Thyroid gland (tissue), 4 donors: ENCODE measurements around the gene FCN3. TPM values are rescaled to one million over a fixed set of nuclear protein-coding genes. Genes with fewer than 3 reads are reported as not detected.
A peak's percentile ranks its signal among the peaks of the same experiment; 100 is the strongest.

ENCODE experiments used
- DNase-seq, 2 donors: peaks; one replicate each; pipeline ENCODE4 v3.0.0-alpha.2; 2019
- H3K27ac ChIP-seq, 3 donors: fragments of 200-600 bp; sonication (generic); 1 replicate in 2 of 3; 2 replicates in 1 of 3; pipeline ENCODE4 v1.5.1; 2016 to 2019; ENCODE audit warnings: mild to moderate bottlenecking in 1 of 3, moderate library complexity in 1 of 3
- H3K27me3 ChIP-seq: fragments of 200-600 bp; sonication (generic); one replicate; pipeline ENCODE4 v1.5.1; 2019
- H3K36me3 ChIP-seq, 2 donors: fragments of 200-600 bp; sonication (generic); one replicate each; pipeline ENCODE4 v1.5.1; 2016 to 2019
- H3K4me1 ChIP-seq, 2 donors: fragments of 200-600 bp; sonication (generic); one replicate each; pipeline ENCODE4 v1.5.1; 2017 to 2019
- H3K4me3 ChIP-seq, 3 donors: fragments of 200-600 bp; sonication (generic); replicated peaks in 1 of 3; 1 replicate in 2 of 3; 2 replicates in 1 of 3; pipeline ENCODE4 v1.5.1; 2016; ENCODE audit warnings: mild to moderate bottlenecking in 1 of 3
- H3K9me3 ChIP-seq: fragments of 200-600 bp; sonication (generic); one replicate; pipeline ENCODE4 v1.5.1; 2017
- CTCF ChIP-seq, 6 experiments: fragments of 200-600 bp in 3 of 6; fragments of 450-650 bp in 3 of 6; sonication (generic) in 3 of 6; IDR thresholded peaks; one replicate each; pipeline ENCODE4 v1.5.1; 2016 to 2019; ENCODE audit warnings: antibody characterized with exemption in 6 of 6, mild to moderate bottlenecking in 2 of 6, inconsistent platforms in 1 of 6, moderate library complexity in 1 of 6
- POLR2A ChIP-seq, 2 donors: fragments of 450-650 bp; IDR thresholded peaks; one replicate each; pipeline ENCODE4 v1.6.1; 2017; ENCODE audit warnings: antibody characterized with exemption in 2 of 2, mild to moderate bottlenecking in 2 of 2, moderate library complexity in 1 of 2
- WGBS, 2 donors: methylation state at CpG; one replicate each; pipeline ENCODE4 v1.1.5; 2017; 5-methylcytosine and 5-hydroxymethylcytosine counted together
- intact Hi-C: fragments of 100-400 bp; cut with DNase I; formaldehyde crosslinking; loops from one replicate; pipeline ENCODE4 v1.15.1; 2023
- total RNA-seq, 4 donors: library from RNA; depleted of rRNA; stranded (reverse); fragments of >200 nt; gene quantifications; one replicate each; pipeline ENCODE4 v1.2.3, GENCODE V29; 2016

The FCN3 gene
- total RNA-seq, 4 donors from 2014 or later, result 7.4 to 33.4 (median 10.7) TPM

- no peak overlapping the region for H3K27ac ChIP-seq
- no peaks in the 10 kb centered on the region for H3K9me3 ChIP-seq
- intact Hi-C loops, result no loop called here
- WGBS, 2 donors, result 87 to 92% methylated on average over 13 of the region's 13 CpGs
- no peak for DNase-seq
- H3K4me1 ChIP-seq, result peaks cover 0 to 30% of the 10 kb centered on the region in 2 donors
- no peaks in the 10 kb centered on the region for H3K27me3 ChIP-seq
- TF ChIP-seq CTCF (IDR thresholded peaks at IDR 0.05) (no peak), POLR2A (IDR thresholded peaks at IDR 0.05) (no peak)
- H3K4me3 ChIP-seq, result no peak overlapping the region
- no peaks in the 10 kb centered on the region for H3K36me3 ChIP-seq
Measured at GRCh38 chr1:27383661-27384060, 9.0 kb upstream of the FCN3 start.

GRCh38 chr1:27383039-27383605 is 8.5 kb upstream of the FCN3 start, which contains the start of gene CD164L2:
CD164L2 (minus strand) TSS chr1:27383333; CDS start chr1:27383239, 94 bp downstream.
- DNase-seq, result peak; percentile 61 to 62
- WGBS, 2 donors, result 29 to 30% methylated on average over 5 to 15 of the region's 43 CpGs
- intact Hi-C loops, result no loop called here
- TF ChIP-seq CTCF (IDR thresholded peaks at IDR 0.05), result no peak
- Histone ChIP-seq H3K27me3 (no peaks in the 10 kb centered on the region), H3K9me3 (no peaks in the 10 kb centered on the region), H3K27ac (no peak within 1 kb of the TSS), H3K36me3 (no peaks in the 10 kb centered on the region), H3K4me1 (peaks cover 0 to 30% of the 10 kb centered on the region in 2 donors), H3K4me3 (no peak within 1 kb of the TSS)

GRCh38 chr1:27381969-27382762 is 7.5 kb upstream of the FCN3 start:
- intact Hi-C loops, result no loop called here
- no peak for DNase-seq
- Histone ChIP-seq H3K27me3 (no peaks in the 10 kb centered on the region), H3K36me3 (no peaks in the 10 kb centered on the region), H3K4me3 (no peak overlapping the region), H3K4me1 (peaks cover 0 to 30% of the 10 kb centered on the region in 2 donors), H3K27ac (no peak overlapping the region), H3K9me3 (no peaks in the 10 kb centered on the region)
- no peak for TF ChIP-seq CTCF (IDR thresholded peaks at IDR 0.05)
- 81 to 82% methylated on average over 9 to 18 of the region's 18 CpGs for WGBS, 2 donors

GRCh38 chr1:27380766-27381733 is 6.4 kb upstream of the FCN3 start:
- DNase-seq, result no peak
- Histone ChIP-seq H3K9me3 (no peaks in the 10 kb centered on the region), H3K4me3 (no peak overlapping the region), H3K36me3 (no peaks in the 10 kb centered on the region), H3K4me1 (peaks cover 0 to 30% of the 10 kb centered on the region in 2 donors), H3K27ac (no peak overlapping the region), H3K27me3 (no peaks in the 10 kb centered on the region)
- TF ChIP-seq POLR2A (IDR thresholded peaks at IDR 0.05), result no peak
- no peak for TF ChIP-seq CTCF (IDR thresholded peaks at IDR 0.05)
- intact Hi-C loops, result no loop called here
- WGBS, 2 donors, result 79 to 81% methylated on average over 12 of the region's 12 CpGs
